Gastrocnemius medialis (tissue), 4 donors: ENCODE measurements around the gene INAVA.

ENCODE experiments used
- POLR2A ChIP-seq, 2 donors: fragments of 450-650 bp; IDR thresholded peaks; one replicate each; pipeline ENCODE4 v1.6.1; 2017; ENCODE audit warnings: antibody characterized with exemption in 2 of 2, mild to moderate bottlenecking in 2 of 2, moderate library complexity in 2 of 2
- TF ChIP-seq, protein P1 (sequence below), 5 experiments: fragments of 450-650 bp in 3 of 5; fragments of 200-600 bp in 2 of 5; sonication (generic) in 2 of 5; IDR thresholded peaks in 4 of 5; conservative IDR thresholded peaks in 1 of 5; 1 replicate in 4 of 5; 2 replicates in 1 of 5; pipeline ENCODE4 v1.5.1; 2016 to 2019; ENCODE audit warnings: antibody characterized with exemption in 5 of 5, mild to moderate bottlenecking in 3 of 5, moderate library complexity in 3 of 5

DNA sequence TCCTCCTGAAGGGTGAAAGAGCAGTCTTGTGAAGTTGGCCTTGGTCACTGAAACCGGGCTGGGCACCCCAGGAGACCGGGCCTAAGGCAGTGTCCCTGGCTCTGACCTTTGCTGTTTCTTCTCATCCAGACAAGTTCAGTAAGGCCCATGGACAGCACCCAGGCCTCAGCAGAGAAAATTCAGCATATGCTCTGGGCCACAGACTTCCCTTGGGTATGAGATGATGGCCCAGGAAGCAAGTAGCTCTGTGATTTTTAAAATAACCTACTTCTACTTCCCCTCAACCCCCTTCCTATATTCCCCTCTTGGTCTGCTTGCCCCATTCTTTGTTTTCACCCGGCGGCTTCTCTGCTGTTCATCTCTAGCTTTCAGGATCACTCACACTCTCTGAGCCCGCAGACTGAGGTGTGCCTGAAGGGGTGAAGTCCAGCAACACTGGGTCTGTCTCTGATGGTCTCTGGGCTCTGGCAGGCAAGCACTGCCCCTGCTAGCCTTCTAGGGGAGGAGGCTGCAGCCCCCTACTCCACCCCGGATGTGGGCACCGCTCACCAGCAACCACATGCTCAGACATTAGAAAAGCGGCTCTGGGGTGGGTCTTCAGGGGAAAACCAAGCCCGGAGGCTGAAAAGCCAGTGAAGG is 24.8 kb upstream of the INAVA start:
- TF ChIP-seq, protein P1, sequence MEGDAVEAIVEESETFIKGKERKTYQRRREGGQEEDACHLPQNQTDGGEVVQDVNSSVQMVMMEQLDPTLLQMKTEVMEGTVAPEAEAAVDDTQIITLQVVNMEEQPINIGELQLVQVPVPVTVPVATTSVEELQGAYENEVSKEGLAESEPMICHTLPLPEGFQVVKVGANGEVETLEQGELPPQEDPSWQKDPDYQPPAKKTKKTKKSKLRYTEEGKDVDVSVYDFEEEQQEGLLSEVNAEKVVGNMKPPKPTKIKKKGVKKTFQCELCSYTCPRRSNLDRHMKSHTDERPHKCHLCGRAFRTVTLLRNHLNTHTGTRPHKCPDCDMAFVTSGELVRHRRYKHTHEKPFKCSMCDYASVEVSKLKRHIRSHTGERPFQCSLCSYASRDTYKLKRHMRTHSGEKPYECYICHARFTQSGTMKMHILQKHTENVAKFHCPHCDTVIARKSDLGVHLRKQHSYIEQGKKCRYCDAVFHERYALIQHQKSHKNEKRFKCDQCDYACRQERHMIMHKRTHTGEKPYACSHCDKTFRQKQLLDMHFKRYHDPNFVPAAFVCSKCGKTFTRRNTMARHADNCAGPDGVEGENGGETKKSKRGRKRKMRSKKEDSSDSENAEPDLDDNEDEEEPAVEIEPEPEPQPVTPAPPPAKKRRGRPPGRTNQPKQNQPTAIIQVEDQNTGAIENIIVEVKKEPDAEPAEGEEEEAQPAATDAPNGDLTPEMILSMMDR (IDR thresholded peaks at IDR 0.05 in 4 of 5, conservative IDR thresholded peaks at IDR 0.05 in 1 of 5), result no peak
- TF ChIP-seq POLR2A (IDR thresholded peaks at IDR 0.05), result no peak
